GM20000 (cell line): Measurements from ENCODE around the gene CEACAM6.

Experiments
- DNase-seq: peaks from one replicate; pipeline ENCODE4 v3.0.0; 2012; ENCODE audit warnings: low spot score
- TF ChIP-seq, protein P1 (sequence below): IDR thresholded peaks from 2 replicates; pipeline ENCODE4 v1.5.1; 2012; ENCODE audit warnings: mild to moderate bottlenecking, control low read depth; ENCODE audit errors: extremely low read depth, missing control alignments

Gene CEACAM6

GRCh38 chr19:41735071-41735600 lies 20.2 kb upstream of the CEACAM6 start:
- DNase-seq = no peak
- TF ChIP-seq, protein P1, sequence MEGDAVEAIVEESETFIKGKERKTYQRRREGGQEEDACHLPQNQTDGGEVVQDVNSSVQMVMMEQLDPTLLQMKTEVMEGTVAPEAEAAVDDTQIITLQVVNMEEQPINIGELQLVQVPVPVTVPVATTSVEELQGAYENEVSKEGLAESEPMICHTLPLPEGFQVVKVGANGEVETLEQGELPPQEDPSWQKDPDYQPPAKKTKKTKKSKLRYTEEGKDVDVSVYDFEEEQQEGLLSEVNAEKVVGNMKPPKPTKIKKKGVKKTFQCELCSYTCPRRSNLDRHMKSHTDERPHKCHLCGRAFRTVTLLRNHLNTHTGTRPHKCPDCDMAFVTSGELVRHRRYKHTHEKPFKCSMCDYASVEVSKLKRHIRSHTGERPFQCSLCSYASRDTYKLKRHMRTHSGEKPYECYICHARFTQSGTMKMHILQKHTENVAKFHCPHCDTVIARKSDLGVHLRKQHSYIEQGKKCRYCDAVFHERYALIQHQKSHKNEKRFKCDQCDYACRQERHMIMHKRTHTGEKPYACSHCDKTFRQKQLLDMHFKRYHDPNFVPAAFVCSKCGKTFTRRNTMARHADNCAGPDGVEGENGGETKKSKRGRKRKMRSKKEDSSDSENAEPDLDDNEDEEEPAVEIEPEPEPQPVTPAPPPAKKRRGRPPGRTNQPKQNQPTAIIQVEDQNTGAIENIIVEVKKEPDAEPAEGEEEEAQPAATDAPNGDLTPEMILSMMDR = no peak

DNA sequence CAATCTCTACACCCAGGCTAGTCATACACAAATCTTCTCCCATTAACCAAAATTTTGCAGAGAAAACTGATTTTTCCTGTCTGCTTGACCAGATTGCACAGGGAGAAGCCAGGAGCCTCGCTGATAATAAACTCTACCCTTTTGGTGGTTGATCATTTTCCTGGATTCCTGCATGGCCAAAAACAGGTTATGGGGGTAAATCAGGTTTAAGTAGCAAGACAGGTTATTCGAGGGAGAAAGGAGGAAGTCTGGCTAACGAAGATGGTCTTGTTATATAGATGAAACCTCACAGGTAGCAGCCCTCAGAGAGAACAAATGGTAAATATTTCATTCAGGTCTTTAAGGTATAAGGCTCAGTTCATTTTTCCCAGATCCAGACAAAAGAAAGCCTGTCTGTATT lies 16.0 kb upstream of the CEACAM6 start:
- no peak for DNase-seq
- TF ChIP-seq, protein P1 = no peak

- TF ChIP-seq, protein P1 = no peak
- no peak for DNase-seq
Observed at GRCh38 chr19:41740415-41741243, 14.7 kb upstream of the CEACAM6 start.

- no peak for DNase-seq
- TF ChIP-seq, protein P1 = no peak
Observed at GRCh38 chr19:41741244-41741554, 14.1 kb upstream of the CEACAM6 start.

DNA sequence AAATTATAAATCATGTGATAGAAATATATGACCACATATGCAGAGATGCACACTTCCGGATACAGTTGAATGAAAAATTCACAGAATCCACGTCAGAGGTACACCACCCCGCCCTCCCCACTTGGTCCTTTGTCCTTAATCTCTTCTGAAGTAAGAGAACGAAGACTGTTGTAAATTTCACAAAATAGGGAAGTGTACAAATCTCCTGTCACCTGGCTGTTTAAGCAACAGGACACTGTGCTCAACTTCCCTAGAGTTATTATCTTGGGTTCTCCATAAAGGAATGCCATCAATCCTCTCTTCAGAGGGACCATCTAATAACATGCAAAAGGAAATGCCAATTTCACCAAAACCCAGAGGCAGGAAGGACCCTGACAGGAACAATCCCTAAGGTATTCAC lies 10.5 kb upstream of the CEACAM6 start:
- no peak for DNase-seq
- TF ChIP-seq, protein P1 = no peak

GRCh38 chr19:41745756-41746155 lies 9.6 kb upstream of the CEACAM6 start:
- TF ChIP-seq, protein P1 = no peak
- DNase-seq = no peak

- TF ChIP-seq, protein P1 = peak; percentile 65
- peak; percentile 47 for DNase-seq
Observed at GRCh38 chr19:41746593-41747227, 8.6 kb upstream of the CEACAM6 start.
